NK-92 (cell line): Measurements from ENCODE around the gene RUBCNL.
"Not testable (repeated sequence)": the region's sequence is repeated elsewhere in the genome, so short reads cannot be mapped to it uniquely, and the experiment has no call there.

Experiments
- DNase-seq: peaks from one replicate; lab custom pipeline; 2025; ENCODE audit not compliant: unreplicated experiment; lab: John Stamatoyannopoulos, UW

Gene RUBCNL

DNA sequence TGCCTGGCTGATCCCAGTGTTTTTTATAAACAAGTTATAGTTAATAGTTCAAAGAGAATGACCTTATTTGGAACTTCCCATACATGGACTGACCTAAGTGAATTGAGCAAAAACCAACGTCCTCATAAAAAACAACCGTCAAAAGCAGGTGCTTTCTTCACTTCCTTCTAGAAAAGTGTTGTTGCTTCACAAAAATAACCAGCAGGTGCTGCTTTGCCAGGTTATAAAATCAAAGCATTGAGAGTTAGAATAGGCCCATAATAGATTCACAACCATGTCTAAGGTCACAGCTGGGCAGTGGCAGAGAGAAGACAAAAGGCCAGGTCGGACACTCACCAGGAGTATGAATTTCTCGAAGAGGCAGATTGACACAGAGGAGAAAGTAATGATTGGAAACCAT lies 9.5 kb downstream of the RUBCNL start:
- DNase-seq, result no peak

DNA sequence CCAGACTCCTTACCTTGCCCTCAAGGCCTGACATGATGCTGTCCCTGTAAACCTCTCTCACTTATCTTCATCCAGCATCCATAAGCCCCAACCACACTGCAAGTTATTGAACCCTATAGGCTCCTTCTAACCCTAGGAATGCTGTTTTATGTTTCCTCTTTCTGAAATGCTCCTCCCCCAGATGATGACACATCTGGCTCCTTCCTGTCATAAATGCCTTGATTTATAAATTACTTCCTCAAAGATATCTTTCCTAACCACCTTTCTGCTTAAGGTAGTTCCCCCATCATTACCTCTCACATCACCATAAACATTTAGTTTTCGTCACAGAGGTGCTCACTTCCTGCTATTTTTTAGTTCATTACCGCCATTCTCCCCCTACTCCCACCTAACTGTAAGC lies 12.3 kb downstream of the RUBCNL start:
- DNase-seq, result no peak

DNA sequence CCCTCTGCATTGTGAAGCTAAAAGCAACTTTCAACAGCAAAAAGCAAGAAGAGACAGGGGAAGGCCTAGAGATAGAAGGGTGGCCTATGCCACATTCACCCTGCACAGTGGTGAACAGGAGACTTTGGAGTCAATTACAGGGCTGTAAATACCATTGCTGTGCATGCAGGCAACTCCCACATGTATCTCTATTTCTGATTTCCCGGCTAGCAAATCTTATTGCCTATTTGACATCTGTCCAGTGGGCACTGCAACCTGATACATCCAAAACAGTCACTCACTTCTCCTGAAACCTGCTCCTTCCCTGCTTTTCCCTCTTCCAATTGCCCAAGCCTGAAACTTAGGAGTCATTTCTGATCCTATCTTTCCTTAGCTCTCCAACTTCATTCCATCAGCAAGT lies 13.4 kb downstream of the RUBCNL start:
- no peak for DNase-seq

DNA sequence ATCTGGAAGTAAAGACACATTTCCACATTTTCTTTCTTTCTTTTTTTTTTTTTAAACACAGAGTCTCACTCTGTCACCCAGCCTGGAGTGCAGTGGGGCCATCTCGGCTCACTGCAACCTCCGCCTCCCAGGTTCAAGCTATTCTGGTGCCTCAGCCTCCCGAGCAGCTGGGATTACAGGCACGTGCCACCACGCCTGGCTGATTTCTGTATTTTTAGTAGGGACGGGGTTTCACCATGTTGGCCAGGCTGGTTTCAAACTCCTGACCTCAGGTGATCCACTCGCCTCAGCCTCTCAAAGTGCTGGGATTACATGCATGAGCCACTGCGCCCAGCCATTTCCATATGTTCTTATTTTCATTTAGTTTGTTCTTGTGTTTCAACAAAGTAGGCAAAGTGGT lies 14.1 kb downstream of the RUBCNL start:
- DNase-seq, result not testable (repeated sequence)

DNA sequence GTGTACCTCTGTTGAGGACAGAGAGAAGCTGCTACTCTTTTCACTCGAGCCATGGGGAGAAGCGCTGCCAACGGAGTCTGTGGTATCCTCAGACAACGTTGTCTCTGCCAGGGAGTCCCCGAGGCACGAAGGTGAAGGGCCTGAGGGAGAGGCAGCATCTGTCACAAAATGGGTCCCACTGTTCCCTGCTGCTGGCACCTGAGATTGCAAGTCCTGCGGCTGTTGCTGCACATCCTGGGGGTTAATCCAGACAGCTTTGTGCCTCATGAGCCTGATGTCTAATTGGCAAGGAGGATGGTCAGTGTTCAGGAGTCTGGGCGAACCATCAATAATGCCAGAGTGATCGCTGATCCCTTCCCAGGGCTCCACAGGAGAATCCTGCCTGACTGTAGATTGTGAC lies 15.0 kb downstream of the RUBCNL start:
- no peak for DNase-seq

DNA sequence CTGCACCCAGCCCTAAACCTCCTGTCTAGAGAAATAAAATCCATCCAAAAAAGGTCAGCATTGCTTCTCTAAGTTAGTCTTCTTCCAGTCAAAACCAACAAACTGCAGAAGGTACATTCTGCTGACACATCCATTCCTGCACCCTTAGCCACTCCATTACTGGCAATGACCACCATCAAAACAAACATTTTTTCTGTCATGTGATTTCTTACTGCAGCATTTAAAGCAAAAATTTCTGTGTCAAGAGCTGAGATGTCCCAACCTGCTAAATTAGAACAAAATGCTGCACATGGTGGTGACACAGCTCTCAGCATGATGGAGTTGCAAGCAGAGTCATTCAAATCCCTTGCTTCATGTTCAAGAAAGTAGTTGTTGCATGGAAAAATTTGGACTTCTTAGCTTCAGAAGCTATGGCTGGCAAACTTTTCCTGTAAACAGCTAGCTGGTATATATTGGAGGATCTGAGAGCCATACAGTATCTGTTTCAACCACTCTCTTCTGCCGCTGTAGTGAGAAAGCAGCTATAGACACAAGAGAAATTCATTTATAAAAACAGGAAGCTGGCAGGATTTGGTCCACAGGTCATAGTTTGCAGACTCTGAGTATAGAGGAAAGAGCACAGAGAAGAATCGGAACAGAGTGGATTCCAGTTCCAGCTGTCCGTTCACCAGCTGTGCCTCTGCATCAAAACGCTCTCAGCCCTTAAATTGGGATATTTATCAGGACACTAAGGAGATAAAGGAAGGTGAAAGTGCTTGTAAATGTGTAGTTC lies 17.4 kb downstream of the RUBCNL start:
- DNase-seq, result no peak

DNA sequence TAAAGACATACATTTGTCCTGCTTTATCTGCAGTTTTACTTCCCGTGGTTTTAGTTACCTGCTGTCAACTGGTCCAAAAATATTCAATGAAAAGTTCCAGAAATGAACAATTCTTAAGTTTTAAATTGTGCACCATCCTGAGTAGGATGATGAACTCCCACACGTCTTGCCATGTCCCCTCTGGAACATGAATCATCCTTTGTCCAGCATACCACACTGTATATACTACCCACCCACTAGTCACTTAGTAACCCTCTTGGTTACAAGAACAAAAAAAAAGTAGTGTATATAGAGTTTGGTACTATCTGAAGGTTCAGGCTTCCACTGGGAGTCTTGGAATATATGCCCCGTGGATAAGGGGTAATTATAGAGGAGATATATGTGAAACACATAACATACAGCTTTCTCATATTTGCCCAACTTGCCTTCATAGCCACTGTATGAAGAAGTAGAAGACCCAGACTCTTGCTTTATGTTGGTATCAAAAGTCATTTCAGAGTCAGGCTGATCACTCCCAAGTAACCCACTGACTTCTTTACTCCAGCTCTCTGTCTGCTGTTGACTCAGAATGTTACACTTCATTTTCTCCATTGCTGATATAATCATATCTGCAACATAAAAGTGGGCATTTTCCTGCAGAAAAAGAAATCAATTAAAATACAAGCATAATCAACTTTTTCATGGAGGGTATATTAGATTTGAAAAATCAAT lies 19.3 kb downstream of the RUBCNL start:
- DNase-seq, result no peak

DNA sequence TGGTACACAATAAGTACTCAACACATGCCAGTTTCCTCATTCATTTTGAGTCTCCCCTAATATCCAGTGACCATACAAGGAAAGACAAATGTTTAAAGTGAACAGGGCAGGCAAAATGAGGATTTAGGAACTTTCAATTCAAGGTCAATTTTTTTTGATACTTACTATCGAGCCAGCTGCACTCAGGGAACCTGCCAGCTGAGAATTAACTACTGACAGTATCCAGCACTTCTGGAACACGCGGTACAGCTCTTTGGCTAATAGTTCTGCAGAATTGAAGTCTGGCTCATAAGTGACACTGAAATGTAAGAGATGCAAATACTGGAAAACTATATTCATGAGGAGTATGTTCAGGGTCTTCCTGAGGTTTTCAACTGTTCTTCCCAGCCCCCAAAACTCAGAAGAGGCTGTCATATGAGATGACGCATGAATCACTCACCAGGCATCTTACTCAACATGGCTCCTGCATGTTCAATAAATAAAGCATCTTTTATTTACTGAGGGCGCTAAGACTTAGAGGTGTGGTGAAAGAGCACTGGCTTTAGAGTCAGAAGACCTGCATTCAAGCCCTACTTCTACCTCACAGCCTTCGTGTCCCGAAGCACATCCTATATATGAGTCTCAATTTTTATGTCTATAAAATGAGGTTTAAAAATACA lies 25.6 kb downstream of the RUBCNL start:
- no peak for DNase-seq

DNA sequence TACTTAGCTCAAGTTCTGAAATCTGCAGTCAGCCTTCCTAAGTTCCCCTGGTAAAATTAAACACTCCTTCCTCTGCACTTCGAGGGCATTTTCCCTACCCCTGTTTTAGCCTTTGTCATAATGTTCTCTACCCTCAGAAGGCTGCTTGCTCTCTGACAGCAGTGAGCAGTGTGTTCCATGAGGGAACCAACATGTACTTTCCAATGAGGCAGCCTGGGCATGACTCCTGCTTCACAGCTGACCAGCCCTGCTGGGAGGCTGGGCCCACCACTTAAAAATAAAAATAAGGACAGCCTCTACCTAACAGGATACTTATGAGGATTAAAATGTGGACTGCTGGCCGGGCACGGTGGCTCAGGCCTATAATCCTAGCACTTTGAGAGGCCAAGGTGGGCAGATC lies 26.4 kb downstream of the RUBCNL start:
- DNase-seq, result no peak

DNA sequence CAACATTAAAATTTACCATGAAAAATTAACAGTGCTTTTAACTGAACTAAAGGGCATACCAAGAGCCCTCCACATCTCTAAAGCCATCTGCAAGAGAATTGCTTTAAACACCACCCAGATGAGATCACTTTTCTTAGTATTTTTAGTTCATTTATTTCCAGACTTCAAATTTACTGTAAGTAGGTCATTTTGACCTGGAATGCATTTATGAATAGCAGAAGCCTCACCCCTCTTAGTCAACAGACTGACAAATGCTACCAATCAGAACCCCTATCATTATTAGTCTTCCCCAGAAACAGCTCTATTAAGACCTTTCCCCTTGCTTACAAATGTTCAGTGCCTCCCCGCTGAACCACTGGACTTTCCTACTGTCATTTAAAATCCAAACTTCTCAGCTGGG lies 27.3 kb downstream of the RUBCNL start:
- no peak for DNase-seq

DNA sequence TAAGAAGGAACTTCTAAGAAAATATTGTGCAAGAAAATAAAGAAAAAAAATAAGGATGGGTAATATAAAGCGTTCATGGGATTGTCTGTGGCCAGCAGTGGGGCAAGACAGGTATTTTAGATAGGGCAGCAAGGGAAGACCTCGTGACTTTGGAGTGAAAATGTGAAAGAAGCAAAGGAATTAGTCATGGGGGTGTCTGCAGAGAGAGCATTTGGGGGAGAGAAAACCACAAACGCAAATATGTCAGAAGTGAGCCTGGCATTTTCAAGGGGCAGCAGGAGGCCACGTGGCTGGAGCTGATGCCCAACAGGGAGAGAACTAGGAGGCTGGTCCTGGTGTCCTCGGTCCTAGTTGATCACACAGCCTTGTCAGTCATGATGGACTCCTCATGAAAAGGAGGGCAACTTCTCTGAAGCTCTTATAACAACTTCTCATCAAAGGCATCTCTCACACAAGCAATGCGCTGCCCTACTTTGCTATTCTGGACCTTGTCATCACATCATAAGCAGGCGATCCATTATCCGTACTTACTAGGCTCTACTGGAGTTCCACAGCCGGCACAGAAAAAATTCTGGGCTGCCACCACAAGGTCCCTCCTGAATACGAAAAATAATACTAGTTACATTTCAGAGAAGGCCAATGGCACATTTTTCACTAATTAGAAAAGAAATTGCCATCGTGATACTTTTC lies 31.0 kb downstream of the RUBCNL start:
- DNase-seq, result no peak

DNA sequence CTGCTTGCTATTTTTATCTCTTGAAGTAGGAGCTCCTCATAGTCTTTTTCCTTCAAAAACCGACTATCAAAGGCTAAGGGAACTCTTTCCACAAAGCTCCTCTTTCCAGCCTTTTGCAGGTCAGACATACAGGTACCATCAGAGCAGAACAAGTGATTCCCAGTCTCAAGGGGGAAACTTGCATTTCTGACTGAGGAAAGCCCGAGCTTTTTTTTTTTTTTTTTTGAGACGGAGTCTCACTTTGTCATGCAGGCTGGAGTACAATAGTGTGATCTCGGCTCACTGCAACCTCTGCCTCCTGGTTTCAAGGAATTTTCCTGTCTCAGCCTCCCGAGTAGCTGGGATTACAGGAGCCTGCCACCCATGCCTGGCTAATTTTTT lies 32.0 kb downstream of the RUBCNL start:
- DNase-seq, result no peak

DNA sequence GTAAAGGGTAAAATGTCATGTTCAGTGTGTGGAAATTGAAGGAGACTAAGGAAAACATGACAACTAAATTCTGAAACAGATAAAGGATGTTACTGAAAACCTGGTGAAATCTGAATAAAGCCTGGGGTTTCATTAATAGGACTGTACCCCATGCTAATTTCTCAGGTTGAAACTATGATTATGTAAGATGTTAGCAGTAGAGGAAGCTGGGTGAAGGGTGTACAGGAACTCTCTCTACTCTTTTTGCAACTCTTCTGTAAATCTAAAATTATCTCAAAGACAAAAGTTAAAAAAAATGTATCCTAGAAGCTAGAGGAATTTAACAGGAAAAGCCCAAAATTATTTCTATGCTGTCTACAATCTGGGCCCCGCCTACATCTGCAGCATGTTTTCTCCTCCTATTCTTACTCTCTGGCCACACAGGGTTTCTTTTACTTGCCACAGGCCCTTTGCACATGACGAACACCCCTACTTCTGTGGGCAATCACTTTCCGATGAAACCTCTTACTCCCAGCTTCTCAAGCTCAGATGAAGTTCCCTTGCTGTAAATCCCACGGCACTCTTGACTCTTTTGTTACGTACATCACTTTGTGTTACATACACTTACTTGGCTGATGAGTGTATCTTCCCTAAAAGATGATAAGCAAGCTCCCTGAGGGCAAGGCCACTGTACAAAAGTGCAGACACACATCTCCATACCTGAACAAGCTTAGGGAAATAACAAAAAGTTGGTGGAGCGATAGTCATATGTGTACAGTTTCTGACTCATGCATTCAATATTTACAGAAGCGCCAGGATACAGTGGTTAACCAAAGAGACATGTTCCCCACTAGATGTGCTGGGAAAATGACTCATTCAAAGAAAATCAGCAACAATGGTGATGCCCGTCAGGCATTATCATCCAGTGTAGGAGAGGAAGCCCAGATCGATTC lies 32.6 kb downstream of the RUBCNL start:
- no peak for DNase-seq

DNA sequence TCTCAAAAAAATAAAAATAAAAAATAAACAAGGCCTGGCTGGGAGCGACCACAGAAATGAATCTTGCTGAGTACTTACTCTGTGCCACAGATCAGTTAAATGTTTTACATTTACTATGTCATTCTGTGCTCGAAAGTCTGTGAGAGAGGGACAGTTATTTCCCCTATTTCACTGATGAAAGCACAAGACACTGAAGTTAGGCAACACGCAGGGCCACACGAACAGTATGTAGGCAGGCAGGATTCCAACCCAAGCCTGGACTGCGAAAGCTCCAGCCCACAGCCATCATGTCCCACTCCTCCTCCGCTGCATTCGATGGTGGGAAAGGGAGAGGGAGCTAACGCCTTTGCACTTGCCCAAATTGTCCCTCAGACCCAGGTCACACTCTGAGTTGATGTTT lies 34.2 kb downstream of the RUBCNL start:
- no peak for DNase-seq

DNA sequence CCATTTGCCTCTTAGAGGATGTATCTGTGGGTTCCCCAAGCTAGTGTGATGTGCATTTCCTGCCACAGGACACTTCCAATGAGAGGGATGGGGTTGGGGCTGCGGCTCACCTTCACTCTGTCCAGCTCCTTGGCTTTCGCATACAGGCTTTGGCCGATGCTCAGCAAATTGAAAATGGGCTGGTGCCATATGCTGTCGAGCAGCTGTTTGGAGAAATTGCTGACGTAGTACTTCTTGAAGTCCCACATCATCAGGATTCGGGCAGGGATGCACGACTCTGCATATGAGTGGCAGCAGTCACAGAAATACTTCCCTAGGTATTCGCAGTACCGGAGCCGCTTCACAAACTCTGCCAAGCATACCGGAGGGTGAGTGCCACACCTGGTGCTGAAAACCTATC lies 37.0 kb downstream of the RUBCNL start:
- DNase-seq, result no peak

DNA sequence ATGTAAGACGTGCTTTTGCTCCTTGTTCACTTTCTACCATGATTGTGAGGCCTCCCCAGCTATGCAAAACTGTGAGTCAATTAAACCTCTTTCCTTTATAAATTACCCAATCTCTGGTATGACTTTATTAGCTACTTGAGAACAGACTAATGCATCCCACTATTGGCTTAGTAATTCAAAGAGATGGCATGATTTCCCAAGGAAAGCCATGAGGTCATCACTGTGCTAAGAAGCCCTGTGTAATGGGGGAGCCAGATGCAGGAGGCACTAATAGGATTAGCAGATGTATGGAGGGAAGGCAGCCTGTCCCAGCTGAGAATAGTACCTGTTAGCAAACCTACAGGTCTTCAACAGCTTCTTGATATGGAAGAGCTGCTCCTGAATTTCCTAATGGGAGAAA lies 38.1 kb downstream of the RUBCNL start:
- no peak for DNase-seq

DNA sequence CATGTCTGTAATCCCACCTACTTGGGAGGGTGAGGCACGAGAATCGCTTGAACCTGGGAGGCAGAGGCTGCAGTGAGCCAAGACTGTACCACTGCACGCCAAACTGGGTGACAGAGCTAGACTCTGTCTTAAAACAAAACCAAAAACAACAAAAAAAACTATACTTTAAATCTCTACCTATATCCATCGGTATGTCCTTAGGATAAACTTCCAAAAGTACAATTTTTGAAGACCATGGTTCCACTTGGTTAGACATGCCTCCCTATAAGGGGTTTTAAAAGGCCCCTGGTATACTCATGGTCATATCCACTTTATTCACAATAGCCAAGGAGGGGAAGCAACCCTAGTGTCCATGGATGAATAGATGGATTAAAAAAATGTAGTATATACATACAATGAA lies 39.8 kb downstream of the RUBCNL start:
- DNase-seq, result no peak

DNA sequence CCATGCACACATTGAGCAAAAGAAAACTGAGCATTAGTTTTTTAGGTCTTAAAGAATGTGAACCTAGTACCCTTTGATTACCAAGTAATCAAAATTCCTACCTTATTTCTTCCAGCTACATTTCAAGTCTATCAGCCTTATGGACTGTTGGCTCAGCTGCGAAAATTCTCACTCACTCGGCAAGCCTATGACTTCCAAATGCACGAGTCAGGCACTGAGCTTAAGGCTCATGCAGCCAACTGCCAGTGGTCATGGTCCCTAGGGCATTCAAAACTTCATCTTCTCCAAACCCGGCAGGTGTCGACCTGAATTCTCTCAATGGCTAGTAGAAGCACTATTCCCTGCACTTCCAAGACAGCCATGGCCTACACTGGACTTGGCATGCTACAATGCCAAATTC lies 41.2 kb downstream of the RUBCNL start:
- no peak for DNase-seq

DNA sequence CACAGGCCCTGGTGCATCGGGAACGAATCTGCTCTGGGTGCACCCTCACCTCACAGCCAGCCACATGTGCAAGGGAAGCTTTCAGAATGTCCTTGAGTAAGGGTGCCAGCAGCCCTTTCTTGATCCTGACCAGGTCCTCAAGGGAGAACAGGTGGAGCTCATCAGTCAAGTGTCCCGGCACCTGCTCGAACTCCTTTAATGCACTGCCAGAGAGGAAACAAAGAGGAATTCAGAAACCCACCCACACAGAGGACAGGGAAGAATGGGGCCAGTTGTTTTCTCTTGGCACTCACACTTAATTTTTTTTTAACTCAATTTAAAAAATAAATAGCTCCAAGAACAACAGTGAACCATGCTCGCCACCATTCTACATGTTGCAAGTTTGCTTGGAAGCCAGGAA lies 41.7 kb downstream of the RUBCNL start:
- DNase-seq, result no peak

DNA sequence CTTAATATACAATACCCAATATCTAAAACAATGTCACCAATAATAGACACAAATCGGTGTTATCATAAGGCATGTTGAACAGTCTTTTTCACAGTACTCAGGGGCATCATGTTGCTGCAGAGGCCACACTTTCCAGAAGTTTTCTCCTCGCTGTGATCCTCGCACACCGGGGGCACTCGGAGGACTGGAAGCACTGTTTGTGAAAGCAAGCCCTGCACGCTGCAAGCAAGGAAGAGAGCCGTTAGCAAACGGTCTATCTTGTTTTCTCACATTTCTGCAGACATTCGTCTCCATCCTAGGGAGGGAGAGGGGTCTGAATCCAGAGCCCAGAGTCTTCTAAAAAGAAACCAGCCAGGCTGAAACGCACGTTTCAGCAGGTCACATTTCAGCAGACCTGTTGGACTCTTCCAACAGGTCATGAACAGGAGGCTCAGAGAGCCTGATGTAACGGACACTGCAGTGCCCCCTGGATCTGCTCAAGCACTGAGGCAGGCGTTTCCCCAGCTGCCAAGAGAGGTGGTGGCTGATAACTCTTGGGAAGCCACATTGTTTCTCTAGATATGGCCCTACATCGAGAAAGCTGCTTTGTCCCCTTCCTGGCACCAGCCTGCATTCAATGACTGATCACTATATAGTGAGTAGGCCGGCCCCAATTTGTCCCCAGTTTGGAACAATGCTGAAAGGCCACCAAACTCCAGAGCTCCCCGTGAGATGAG lies 43.6 kb downstream of the RUBCNL start:
- DNase-seq, result no peak
